K562 (cell line): Measurements from ENCODE around the gene IL3RA. TPM values are rescaled to one million over a fixed set of nuclear protein-coding genes. Genes with fewer than 3 reads are reported as not detected.
"Not testable (repeated sequence)": the region's sequence is repeated elsewhere in the genome, so short reads cannot be mapped to it uniquely, and the experiment has no call there.

Experiments used
- ATAC-seq: fragments of 200-7000 bp; cut with Tn5 transposase; 3 replicates; pipeline ENCODE4 v1.9.1; 2020; ENCODE audit warnings: moderate library complexity
- BruUV-seq: library from RNA; stranded (reverse); fragments of 400-500 nt; replicated peaks from 2 replicates; lab custom pipeline; 2021; lab: Mats Ljungman, UMichigan
- CTCF ChIA-PET: fragments of 300-600 bp; formaldehyde crosslinking; extraction: SDS; loops from one replicate; lab custom pipeline; 2021; ENCODE audit warnings: low intra/inter-chr PET ratio; lab: Yijun Ruan, JAX
- POLR2A ChIA-PET: fragments of 300-600, 350-650 bp; sonication (Branson Sonifier 250); formaldehyde crosslinking; extraction: SDS; loops from one replicate; lab custom pipeline; 2021; ENCODE audit warnings: antibody characterized with exemption, inconsistent platforms; lab: Yijun Ruan, JAX
- DNase-seq, 4 experiments: peaks; one replicate each; pipeline versions ENCODE4 v3.0.0 to v3.0.0-alpha.2; 2011 to 2018; ENCODE audit warnings: low spot score in 3 of 4, mixed read lengths in 3 of 4; ENCODE audit errors: extremely low read depth in 1 of 4
- FAIRE-seq: peaks from 2 replicates; lab custom pipeline; 2011; peaks lifted over from hg19 to GRCh38; lab: Jason Lieb, UNC
- H2AFZ ChIP-seq: 2 replicates; pipeline ENCODE4 v1.6.0; 2011; ENCODE audit warnings: low read depth, low read length, control low read depth, inconsistent platforms
- H3K27ac ChIP-seq: fragments of 200-600 bp; 3 replicates; pipeline ENCODE4 v1.8.0; 2011; ENCODE audit warnings: low read depth, mild to moderate bottlenecking, control low read depth, inconsistent platforms, low read length, moderate library complexity, mixed read lengths; ENCODE audit errors: extremely low read depth
- H3K27me3 ChIP-seq, 2 experiments: fragments of 300-600 bp in 1 of 2; 2 replicates in 1 of 2; 3 replicates in 1 of 2; pipeline versions ENCODE4 v1.6.0 to v1.8.0; 2011; ENCODE audit warnings: inconsistent platforms in 2 of 2, low read length in 2 of 2, mild to moderate bottlenecking in 1 of 2, mixed read lengths in 1 of 2, moderate library complexity in 1 of 2; ENCODE audit not compliant: control insufficient read depth in 2 of 2, insufficient read depth in 2 of 2
- H3K36me3 ChIP-seq: fragments of 300-600 bp; 3 replicates; pipeline ENCODE4 v1.8.0; 2011; ENCODE audit warnings: mild to moderate bottlenecking, low read length, inconsistent platforms; ENCODE audit not compliant: control insufficient read depth, insufficient read depth
- H3K4me1 ChIP-seq, 2 experiments: fragments of 200-600 bp in 1 of 2; replicated peaks in 1 of 2; 2 replicates in 1 of 2; 3 replicates in 1 of 2; pipeline versions ENCODE4 v1.5.1 to v1.8.0; 2011; ENCODE audit warnings: inconsistent platforms in 2 of 2, low read length in 2 of 2, mild to moderate bottlenecking in 1 of 2, mixed read lengths in 1 of 2, moderate library complexity in 1 of 2; ENCODE audit not compliant: control insufficient read depth in 2 of 2, insufficient read depth in 2 of 2
- H3K4me2 ChIP-seq: 2 replicates; pipeline ENCODE4 v1.6.1; 2011; ENCODE audit warnings: low read length, control low read depth, inconsistent platforms, mixed read lengths; ENCODE audit not compliant: insufficient read depth
- H3K4me3 ChIP-seq: fragments of 200-600 bp; sonication (generic), shearing (Covaris generic); 2 replicates; pipeline ENCODE4 v1.5.1; 2016; ENCODE audit warnings: control low read depth, inconsistent platforms
- H3K79me2 ChIP-seq: fragments of 200-600 bp; 3 replicates; pipeline ENCODE4 v1.8.0; 2011; ENCODE audit warnings: low read length, inconsistent platforms; ENCODE audit not compliant: control insufficient read depth, insufficient read depth
- H3K9ac ChIP-seq, 2 experiments: 2 replicates each; pipeline versions ENCODE4 v1.6.0 to v1.6.1; 2011; ENCODE audit warnings: low read depth in 2 of 2, low read length in 2 of 2, control low read depth in 1 of 2, inconsistent platforms in 1 of 2, mild to moderate bottlenecking in 1 of 2, mixed read lengths in 1 of 2; ENCODE audit not compliant: insufficient read depth in 1 of 2
- H3K9me1 ChIP-seq: one replicate; pipeline ENCODE4 v1.6.0; 2011; ENCODE audit warnings: inconsistent platforms, mild to moderate bottlenecking, low read length, moderate library complexity; ENCODE audit not compliant: control insufficient read depth, insufficient read depth
- H3K9me3 ChIP-seq: replicated peaks from 2 replicates; pipeline ENCODE4 v1.5.1; 2011; ENCODE audit warnings: low read depth, low read length, inconsistent platforms; ENCODE audit not compliant: control insufficient read depth, insufficient read depth
- H4K20me1 ChIP-seq: replicated peaks from 2 replicates; pipeline ENCODE4 v1.6.1; 2011; ENCODE audit warnings: low read length, inconsistent platforms, mixed read lengths; ENCODE audit not compliant: control insufficient read depth, insufficient read depth
- CREB1 ChIP-seq, 2 experiments: sonication (generic) in 1 of 2; formaldehyde crosslinking in 1 of 2; IDR thresholded peaks; 2 replicates each; pipeline versions ENCODE4 v1.6.1 to v1.8.0; 2012 to 2022; ENCODE audit warnings: inconsistent platforms in 1 of 2, mild to moderate bottlenecking in 1 of 2, missing genetic modification reagents in 1 of 2, moderate library complexity in 1 of 2
- ELF1 ChIP-seq: fragments of 200-800 bp; sonication (Bioruptor generic); IDR thresholded peaks from 2 replicates; pipeline ENCODE4 v1.6.1; 2016; ENCODE audit warnings: missing genetic modification characterization, missing compliant biosample characterization
- KHSRP ChIP-seq: fragments of 450-650 bp; IDR thresholded peaks from 2 replicates; pipeline ENCODE4 v1.6.1; 2017
- MYBL2 ChIP-seq, 2 experiments: fragments of 450-650 bp in 1 of 2; sonication (generic) in 1 of 2; formaldehyde crosslinking in 1 of 2; IDR thresholded peaks; 2 replicates each; pipeline versions ENCODE4 v1.6.1 to v1.8.1; 2017 to 2022; ENCODE audit warnings: borderline replicate concordance in 1 of 2, inconsistent platforms in 1 of 2, low read depth in 1 of 2, mild to moderate bottlenecking in 1 of 2, missing genetic modification reagents in 1 of 2, moderate library complexity in 1 of 2
- NCOA1 ChIP-seq: fragments of 450-650 bp; IDR thresholded peaks from 2 replicates; pipeline ENCODE4 v1.6.1; 2016; ENCODE audit warnings: low read depth
- NFE2 ChIP-seq: IDR thresholded peaks from 2 replicates; pipeline ENCODE4 v1.6.1; 2014; ENCODE audit warnings: antibody characterized with exemption, low read depth
- NONO ChIP-seq, 2 experiments: fragments of 200-400 bp in 1 of 2; fragments of 450-650 bp in 1 of 2; formaldehyde crosslinking in 1 of 2; IDR thresholded peaks; 2 replicates each; pipeline ENCODE4 v1.6.1; 2017; ENCODE audit warnings: low read depth in 2 of 2, mild to moderate bottlenecking in 2 of 2, moderate library complexity in 2 of 2, low read length in 1 of 2
- PHB ChIP-seq: fragments of 250-450 bp; sonication (Bioruptor Pico); IDR thresholded peaks from 2 replicates; pipeline ENCODE4 v1.5.0; 2021
- SMAD2 ChIP-seq: fragments of 150-350 bp; IDR thresholded peaks from 2 replicates; pipeline ENCODE4 v1.6.1; 2014; ENCODE audit warnings: low read depth, mild to moderate bottlenecking, low read length
- SUPT5H ChIP-seq: fragments of 450-650 bp; IDR thresholded peaks from 2 replicates; pipeline ENCODE4 v1.6.1; 2016
- ZKSCAN8 ChIP-seq: fragments of 200-800 bp; sonication (Bioruptor generic); IDR thresholded peaks from 2 replicates; pipeline ENCODE4 v1.6.1; 2016; ENCODE audit warnings: missing genetic modification characterization, missing compliant biosample characterization
- ZNF134 ChIP-seq: fragments of 250-450 bp; sonication (Bioruptor Pico); conservative IDR thresholded peaks from 2 replicates; pipeline ENCODE4 v1.4.0; 2020
- ZNF41 ChIP-seq: fragments of 250-450 bp; sonication (Bioruptor Pico); conservative IDR thresholded peaks from 2 replicates; pipeline ENCODE4 v1.4.0; 2020; ENCODE audit warnings: mild to moderate bottlenecking
- ZNF766 ChIP-seq: fragments of 200-800 bp; sonication (Bioruptor generic); conservative IDR thresholded peaks from 2 replicates; pipeline ENCODE4 v1.6.1; 2016; ENCODE audit warnings: missing genetic modification characterization, missing compliant biosample characterization
- WGBS: fragments of 100-300 bp; shearing (Covaris generic); methylation state at CpG from one replicate; pipeline ENCODE4 v1.1.6; 2016; ENCODE audit warnings: low coverage, mixed read lengths; ENCODE audit not compliant: insufficient coverage; ENCODE audit errors: missing lambda C conversion rate; 5-methylcytosine and 5-hydroxymethylcytosine counted together
- in situ Hi-C: fragments of 300-500 bp; cut with MboI; formaldehyde crosslinking; loops from 4 replicates; pipeline ENCODE4 v1.15.0; 2018; ENCODE audit warnings: inconsistent platforms, mixed read lengths
- intact Hi-C: fragments of 100-400 bp; cut with micrococcal nuclease; formaldehyde crosslinking; loops from 2 replicates; pipeline ENCODE4 v1.14.2; 2022
- polyA plus RNA-seq, 8 experiments: library from polyadenylated mRNA; depleted of rRNA in 4 of 8; stranded (reverse) in 5 of 8; unstranded in 3 of 8; fragments of >200 nt; fragmentation: Nextera tagmentation in 2 of 8; fragmentation: Illumina TruSeq in 1 of 8; extraction: Ambion mirVana in 2 of 8; extraction: Trizol in 1 of 8; gene quantifications; 2 replicates each; pipeline versions ENCODE4 v1.2.1 to v1.2.3, GENCODE V29; 2011 to 2014; ENCODE audit warnings: inconsistent platforms in 1 of 8, missing spikeins in 1 of 8
- total RNA-seq, 7 experiments: library from RNA; depleted of rRNA in 6 of 7; stranded (reverse); fragments of >200 nt in 6 of 7; fragmentation: Illumina TruSeq in 2 of 7; extraction: Trizol in 2 of 7; gene quantifications; 2 replicates each; pipeline versions ENCODE4 v1.2.1 to v1.2.3, GENCODE V29; 2011 to 2021; ENCODE audit warnings: low replicate concordance in 1 of 7
- TF ChIP-seq, protein P1 (sequence below): fragments of 450-650 bp; formaldehyde crosslinking; IDR thresholded peaks from 2 replicates; pipeline ENCODE4 v1.4.0; 2022; ENCODE audit warnings: missing genetic modification characterization
- TF ChIP-seq, protein P2 (sequence below): sonication (generic); formaldehyde crosslinking; IDR thresholded peaks from 2 replicates; pipeline ENCODE4 v1.8.1; 2023; ENCODE audit warnings: mild to moderate bottlenecking, missing genetic modification reagents

Gene IL3RA
- total and polyA plus RNA-seq, 9 of the 15 experiments (the other 6 are each of a cell fraction or from before 2014, with no cell fraction given), result not detected

DNA sequence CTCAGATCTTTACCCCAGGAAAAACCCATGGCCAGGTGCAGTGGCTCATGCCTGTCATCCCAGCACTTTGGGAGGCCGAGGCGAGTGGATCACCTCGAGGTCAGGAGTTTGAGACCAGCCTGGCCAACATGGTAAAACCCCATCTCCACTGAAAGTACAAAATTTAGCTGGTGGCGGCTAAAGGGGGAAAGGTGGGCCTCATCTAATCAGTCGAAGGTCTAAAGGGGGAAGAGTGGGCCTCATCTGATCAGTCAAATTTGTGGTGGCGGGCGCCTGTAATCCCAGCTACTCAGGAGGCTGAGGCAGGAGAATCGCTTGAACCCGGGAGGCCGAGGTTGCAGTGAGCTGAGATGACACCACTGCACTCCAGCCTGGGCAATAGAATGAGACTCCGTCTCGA lies 27.7 kb upstream of the IL3RA start:
- POLR2A ChIA-PET, H3K9me3 ChIP-seq, intact Hi-C loops, DNase-seq, H3K4me1 ChIP-seq, H3K4me3 ChIP-seq, CTCF ChIA-PET, FAIRE-seq, H3K9me1 ChIP-seq, ATAC-seq, H3K79me2 ChIP-seq, H3K4me2 ChIP-seq, H3K27ac ChIP-seq, H4K20me1 ChIP-seq, H3K36me3 ChIP-seq, BruUV-seq, H3K9ac ChIP-seq, H2AFZ ChIP-seq: not testable (repeated sequence)
- 0% methylated on average over 10 of the region's 12 CpGs for WGBS
- in situ Hi-C loops, result loop anchor here (25.0 kb wide), 1 partner anchor 828 kb away; no protein-coding TSS in a partner anchor
- H3K27me3 ChIP-seq, result peaks cover 2 to 10% of the 10 kb centered on the region in 2 experiments; a peak in 2 of 5 replicates
- peak; percentile 91 for TF ChIP-seq ZNF134

DNA sequence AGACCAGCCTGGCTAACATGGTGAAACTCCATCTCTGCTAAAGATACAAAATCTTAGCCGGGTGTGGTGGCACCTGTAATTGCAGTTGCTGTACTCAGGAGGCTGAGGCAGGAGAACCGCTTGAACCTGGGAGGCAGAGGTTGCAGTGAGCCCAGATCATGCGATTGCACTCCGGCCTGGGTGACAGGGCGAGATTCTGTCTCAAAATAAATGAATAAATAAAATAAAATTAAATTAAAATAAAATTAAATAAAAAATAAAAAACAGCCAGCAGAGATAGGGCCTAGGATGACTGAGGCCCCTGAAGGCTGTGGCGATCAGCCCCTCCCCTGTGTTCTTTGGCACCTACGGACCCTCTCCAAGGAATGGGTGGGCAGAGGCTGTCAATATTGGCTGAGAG lies 22.8 kb upstream of the IL3RA start:
- no peaks in the 10 kb centered on the region for H3K27me3 ChIP-seq
- no peaks in the 10 kb centered on the region for H4K20me1 ChIP-seq
- H3K4me3 ChIP-seq, result no peak overlapping the region
- POLR2A ChIA-PET, result no interaction called here
- no peak for FAIRE-seq
- WGBS, result 0% methylated on average over 7 of the region's 7 CpGs
- no peaks in the 10 kb centered on the region for H3K36me3 ChIP-seq
- H3K4me1 ChIP-seq, result no peaks in the 10 kb centered on the region
- H3K9me1 ChIP-seq, result no peaks in the 10 kb centered on the region
- intact Hi-C loops, result no loop called here
- DNase-seq, result no peak
- no peak overlapping the region for H3K27ac ChIP-seq
- no peak overlapping the region for H3K9ac ChIP-seq
- H3K79me2 ChIP-seq, result no peaks in the 10 kb centered on the region
- ATAC-seq, result no peak
- H3K9me3 ChIP-seq, result no peaks in the 10 kb centered on the region
- in situ Hi-C loops, result loop anchor here (25.0 kb wide), 1 partner anchor 824 kb away; no protein-coding TSS in a partner anchor
- no TSS peak for BruUV-seq
- H3K4me2 ChIP-seq, result no peak overlapping the region
- no peak overlapping the region for H2AFZ ChIP-seq
- CTCF ChIA-PET, result no interaction called here
- no peak for TF ChIP-seq ZNF766 (CRISPR knock-in tag)
- TF ChIP-seq SMAD2, result no peak
- TF ChIP-seq NCOA1, result no peak
- TF ChIP-seq NFE2, result no peak
- TF ChIP-seq, protein P1, sequence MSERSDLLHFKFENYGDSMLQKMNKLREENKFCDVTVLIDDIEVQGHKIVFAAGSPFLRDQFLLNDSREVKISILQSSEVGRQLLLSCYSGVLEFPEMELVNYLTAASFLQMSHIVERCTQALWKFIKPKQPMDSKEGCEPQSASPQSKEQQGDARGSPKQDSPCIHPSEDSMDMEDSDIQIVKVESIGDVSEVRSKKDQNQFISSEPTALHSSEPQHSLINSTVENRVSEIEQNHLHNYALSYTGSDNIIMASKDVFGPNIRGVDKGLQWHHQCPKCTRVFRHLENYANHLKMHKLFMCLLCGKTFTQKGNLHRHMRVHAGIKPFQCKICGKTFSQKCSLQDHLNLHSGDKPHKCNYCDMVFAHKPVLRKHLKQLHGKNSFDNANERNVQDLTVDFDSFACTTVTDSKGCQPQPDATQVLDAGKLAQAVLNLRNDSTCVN (CRISPR knock-in tag), result no peak
- TF ChIP-seq KHSRP, result no peak
- no peak for TF ChIP-seq MYBL2 (IDR thresholded peaks at IDR 0.05; ENCODE audit: low read depth)
- no peak for TF ChIP-seq MYBL2 (CRISPR knock-in tag; IDR thresholded peaks at IDR 0.05; ENCODE audit: borderline replicate concordance)
- no peak for TF ChIP-seq ZNF41 (CRISPR knock-in tag)
- no peak for TF ChIP-seq ZKSCAN8 (CRISPR knock-in tag)
- TF ChIP-seq ELF1 (tag), result no peak
- no peak for TF ChIP-seq PHB
- TF ChIP-seq CREB1 (IDR thresholded peaks at IDR 0.05), result no peak
- no peak for TF ChIP-seq CREB1 (CRISPR knock-in tag; IDR thresholded peaks at IDR 0.05)
- TF ChIP-seq, protein P2, sequence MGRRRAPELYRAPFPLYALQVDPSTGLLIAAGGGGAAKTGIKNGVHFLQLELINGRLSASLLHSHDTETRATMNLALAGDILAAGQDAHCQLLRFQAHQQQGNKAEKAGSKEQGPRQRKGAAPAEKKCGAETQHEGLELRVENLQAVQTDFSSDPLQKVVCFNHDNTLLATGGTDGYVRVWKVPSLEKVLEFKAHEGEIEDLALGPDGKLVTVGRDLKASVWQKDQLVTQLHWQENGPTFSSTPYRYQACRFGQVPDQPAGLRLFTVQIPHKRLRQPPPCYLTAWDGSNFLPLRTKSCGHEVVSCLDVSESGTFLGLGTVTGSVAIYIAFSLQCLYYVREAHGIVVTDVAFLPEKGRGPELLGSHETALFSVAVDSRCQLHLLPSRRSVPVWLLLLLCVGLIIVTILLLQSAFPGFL (CRISPR knock-in tag), result no peak
- TF ChIP-seq NONO (IDR thresholded peaks at IDR 0.05; ENCODE audit: low read depth in 2 of 2, low read length in 1 of 2), result no peak
- no peak for TF ChIP-seq SUPT5H
